Stimulated activated CD4-positive, alpha-beta T cell treated with anti-CD3 and anti-CD28 coated beads, Interleukin-12 subunit alpha, Interleukin-12 subunit beta, amount 100 ng/mL, for 4 hours (primary cell): ENCODE measurements around the gene ADAMTSL1.
"Not testable (repeated sequence)": the region's sequence is repeated elsewhere in the genome, so short reads cannot be mapped to it uniquely, and the experiment has no call there.

Experiments used
- DNase-seq: peaks from one replicate; pipeline ENCODE4 v3.0.0-alpha.2; 2020

Gene ADAMTSL1

DNA sequence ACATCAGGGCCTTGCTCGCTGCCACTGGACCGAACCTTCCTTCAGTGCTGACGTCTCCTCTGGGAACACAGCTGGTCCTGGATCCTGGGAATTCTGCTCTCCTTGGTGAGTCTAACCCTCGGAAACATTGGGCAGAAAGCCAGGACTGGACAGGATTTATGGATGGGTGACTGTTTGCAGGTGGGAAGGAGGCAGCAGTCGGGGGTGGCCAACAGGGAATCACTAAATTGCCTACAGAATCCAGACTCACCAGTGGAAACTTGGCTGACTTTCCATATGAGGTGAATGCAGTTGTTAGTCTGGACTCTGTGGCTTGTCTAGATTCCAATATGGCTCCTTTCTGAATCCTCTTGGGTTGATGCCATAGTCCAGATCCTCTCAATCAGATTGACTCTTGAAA lies 355.9 kb downstream of the ADAMTSL1 start:
- no peak for DNase-seq

DNA sequence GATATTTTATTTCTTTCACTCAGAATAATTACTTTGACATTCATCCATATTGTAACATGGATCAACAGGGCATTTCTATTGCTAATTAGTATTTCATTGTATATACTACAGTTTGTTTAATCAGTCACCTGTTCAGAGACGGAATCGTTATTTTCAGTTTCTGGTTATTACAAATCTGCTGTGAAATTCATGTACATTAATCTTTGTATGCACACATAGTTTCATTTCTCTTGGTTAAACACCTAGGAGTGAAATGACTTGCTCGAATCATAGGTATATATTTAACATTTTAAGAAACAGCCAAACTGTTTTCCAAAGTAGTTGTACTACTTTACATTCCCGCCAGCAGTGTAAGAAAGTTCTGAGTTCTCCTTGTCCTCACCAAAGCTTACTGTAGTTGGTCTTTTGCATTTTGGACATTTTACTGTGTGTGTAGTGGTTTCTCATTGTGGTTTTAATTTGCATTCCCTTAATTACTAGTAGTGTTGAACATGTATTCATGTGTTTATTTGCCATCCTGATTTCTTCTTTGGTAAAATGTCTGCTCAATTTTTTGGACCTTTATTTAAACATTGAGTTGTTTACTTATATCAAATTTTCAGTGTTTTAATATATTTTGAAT lies 360.9 kb downstream of the ADAMTSL1 start:
- DNase-seq: no peak

DNA sequence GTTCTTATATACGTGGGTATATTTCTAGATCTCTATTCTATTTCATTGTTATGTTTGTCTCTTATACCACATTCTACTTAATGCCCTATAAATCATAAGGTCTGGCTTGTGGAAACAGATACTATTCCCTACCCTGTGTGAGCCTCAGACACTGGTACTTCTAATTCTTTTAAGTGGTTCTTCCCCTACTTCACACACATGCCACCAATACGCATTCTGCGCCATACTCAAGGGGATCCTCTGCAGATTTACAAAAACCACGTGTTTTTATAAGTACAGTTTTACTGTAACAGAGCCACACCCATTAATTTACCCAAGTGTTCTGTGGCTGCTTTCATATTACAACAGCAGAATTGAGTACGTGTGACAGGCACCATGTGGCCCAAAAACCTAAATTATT lies 363.4 kb downstream of the ADAMTSL1 start:
- DNase-seq: no peak

DNA sequence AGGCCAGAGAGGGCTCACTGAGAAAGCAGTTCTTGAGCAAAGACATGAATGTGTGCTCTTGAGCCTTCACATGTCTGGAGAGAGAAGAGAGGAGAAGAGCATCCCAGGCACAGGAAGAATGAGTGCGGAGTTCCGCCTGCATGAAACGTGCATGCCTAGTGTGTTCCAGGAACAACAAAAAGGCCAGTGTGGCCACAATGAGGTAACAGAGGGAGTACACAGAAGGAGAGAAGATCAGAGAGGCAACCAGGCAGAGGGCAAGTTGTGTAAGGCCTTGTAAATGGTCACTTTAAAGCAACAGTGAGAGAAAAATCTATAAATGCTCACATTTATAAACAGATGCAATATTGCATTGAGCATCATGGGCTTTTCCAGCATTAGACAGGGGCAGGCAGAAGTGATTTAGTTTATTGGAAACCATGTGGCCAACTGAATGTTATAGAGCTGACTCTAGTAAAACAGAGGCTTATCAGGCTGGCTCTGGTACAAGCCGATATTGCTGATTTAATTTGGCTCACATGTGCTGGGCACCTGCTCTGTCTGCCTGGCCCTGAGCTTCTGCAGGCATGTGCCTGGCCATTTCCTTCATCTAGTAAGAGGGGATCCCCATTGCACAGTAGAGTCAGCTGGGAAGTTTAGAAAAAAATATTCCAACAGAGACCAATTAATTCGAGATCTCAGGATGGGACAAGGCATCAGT lies 373.8 kb downstream of the ADAMTSL1 start:
- DNase-seq: no peak

DNA sequence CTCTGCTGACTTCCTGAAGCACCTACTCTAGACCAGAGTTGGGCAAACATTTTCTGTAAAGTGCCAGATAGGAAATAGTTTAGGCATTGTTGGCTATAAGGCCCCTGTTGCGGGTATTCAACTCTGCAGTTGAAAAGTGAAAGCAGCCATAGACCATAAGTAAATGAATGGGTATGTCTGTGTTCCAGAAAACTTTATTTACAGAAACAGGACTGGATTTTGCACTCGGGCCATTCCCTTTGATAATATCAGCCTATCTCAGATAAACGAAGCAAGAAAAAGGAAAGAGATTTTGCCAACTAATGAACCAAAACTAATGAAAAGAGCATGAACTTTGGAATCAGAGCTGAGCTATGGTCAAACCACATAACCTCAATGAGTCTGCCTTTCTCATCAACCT lies 374.7 kb downstream of the ADAMTSL1 start:
- no peak for DNase-seq

DNA sequence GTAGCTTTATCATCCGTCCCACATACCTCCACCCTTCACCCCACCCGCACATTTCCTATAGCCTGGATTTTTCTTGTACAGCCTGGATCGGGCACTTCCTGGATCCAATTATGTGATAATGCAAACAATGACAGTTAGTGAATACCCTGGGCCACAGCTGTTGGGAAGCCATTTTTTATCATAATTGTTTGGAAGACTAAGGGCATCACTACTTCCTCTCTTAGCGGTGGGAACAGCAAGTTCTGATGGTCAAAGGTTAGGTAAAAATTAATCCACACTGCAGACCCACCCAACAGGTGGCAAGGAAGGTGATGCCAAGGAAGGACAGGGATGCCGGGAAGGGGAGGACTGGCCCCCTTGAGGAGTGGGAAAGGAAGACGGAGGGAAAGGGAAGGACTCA lies 375.3 kb downstream of the ADAMTSL1 start:
- no peak for DNase-seq

DNA sequence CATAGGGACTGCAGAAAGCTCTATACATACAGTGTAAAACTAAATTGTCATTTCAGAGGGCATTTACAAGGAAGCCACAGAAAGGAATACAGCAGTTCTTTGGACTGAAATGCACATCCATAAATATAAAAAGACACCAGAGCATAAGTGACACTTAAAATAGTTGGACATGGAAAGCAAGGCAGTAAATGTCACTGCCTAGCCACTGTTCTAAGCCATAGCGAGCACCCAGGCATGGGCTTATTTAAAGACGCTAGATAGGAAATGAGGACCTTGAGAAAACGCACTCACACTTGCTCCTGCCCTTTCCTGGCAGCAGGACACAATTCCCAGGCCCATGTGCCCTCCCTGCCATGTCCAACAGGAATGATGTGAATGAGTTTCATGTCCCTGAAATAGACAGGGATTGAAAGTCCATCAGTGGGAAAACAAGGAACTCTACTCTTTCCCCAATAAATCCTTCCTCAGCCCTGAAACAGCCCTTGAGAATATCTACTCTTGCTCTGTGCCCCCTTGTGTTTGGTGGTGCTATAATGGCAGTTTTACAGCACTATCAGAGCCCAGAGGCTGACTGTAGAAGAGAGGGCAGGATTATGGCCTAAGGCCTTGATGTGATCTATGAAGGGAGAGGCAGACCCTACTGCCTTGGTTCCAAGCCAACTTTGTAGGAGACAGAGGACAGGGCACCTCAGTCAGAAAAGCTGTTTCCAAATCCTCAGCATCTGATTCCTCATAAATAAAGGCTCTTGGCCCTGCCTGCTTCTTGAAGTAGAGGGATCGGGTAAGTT lies 376.1 kb downstream of the ADAMTSL1 start:
- no peak for DNase-seq

DNA sequence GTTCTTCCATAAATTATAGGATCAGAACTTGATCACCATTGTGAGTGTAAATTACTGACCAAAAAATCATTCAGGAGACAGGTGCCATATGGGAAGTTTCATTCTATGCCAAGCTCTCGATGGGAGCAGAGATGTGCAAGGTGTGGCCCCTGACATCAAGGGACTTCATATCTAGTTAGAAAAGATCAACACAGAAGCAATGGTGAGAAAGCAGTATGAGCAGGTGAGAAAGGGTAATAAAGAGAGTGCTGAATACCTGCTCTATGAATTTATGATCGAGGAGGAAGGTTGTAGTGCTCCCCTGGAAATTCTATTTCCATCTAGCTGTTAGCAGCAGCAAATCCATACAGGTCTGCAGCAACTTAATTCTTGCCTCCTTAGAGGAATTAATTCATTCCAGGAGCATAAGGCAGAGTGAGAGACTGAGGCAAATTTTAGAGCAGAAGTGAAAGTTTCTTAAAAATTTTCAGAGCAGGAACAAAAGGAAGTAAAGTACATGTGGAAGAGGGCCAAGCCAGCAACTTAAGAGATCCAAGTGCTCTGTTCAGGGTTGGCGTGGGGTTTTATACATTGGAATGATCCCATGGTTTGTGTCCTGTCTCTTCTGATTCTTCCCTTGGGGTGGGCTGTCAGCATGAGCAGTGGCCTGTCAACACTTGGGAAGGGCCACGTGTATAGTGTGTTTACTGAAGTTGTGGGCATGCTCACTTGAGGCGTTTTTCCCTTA lies 377.3 kb downstream of the ADAMTSL1 start:
- DNase-seq: no peak

DNA sequence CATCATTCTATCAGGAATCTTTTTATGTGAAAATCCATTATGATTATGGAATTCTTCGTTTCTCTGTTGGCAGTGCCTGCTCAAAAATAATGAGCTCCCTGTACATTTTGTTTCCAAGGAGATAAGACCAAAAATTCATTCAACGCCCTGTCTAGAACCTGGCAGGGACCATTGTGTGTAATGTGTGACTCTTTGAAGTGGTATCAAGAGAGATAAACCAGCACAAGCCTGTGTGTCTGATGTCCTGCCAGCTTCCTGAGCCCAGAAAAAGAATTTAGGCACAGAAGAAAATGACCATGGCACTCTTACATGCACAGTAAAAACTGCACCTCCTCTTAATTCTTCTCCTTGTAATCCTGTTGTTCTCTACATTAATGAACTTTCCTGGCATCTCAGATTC lies 381.7 kb downstream of the ADAMTSL1 start:
- DNase-seq: no peak

DNA sequence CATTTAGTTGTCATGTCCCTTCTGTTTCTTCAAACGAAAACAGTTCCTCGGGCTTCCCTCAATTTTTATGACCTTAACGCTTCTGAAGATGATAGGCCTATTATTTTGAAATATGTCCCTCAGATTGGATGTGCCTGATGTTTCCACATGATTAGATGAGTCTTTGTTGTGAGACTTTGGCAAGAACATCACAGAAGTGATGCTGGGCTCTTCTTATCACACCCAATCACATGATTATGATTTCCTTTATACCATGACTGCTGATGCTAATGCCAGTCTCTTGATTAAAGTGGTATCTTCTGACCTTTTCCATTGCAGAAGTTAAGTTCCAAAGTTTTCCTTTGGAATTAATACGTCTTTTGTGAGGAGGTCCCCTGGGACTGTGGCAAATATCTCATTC lies 383.4 kb downstream of the ADAMTSL1 start:
- no peak for DNase-seq

DNA sequence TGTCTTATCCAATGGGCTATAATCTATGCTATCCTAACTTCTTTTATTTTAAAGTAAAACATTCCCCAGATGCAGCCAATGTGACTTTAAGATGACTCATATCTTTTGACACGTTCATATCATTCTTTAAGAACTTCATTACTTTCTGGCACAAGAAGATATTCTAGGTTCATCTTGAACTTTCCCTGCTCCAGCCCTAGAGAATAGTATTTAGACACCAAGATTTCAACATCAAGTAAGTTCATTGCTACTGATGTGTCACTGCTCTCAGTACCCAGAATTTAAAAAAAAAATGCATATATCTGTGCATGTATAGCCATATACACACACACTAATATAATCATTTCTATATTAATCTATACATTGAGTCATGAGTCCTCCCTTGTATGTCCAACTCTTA lies 383.8 kb downstream of the ADAMTSL1 start:
- no peak for DNase-seq

DNA sequence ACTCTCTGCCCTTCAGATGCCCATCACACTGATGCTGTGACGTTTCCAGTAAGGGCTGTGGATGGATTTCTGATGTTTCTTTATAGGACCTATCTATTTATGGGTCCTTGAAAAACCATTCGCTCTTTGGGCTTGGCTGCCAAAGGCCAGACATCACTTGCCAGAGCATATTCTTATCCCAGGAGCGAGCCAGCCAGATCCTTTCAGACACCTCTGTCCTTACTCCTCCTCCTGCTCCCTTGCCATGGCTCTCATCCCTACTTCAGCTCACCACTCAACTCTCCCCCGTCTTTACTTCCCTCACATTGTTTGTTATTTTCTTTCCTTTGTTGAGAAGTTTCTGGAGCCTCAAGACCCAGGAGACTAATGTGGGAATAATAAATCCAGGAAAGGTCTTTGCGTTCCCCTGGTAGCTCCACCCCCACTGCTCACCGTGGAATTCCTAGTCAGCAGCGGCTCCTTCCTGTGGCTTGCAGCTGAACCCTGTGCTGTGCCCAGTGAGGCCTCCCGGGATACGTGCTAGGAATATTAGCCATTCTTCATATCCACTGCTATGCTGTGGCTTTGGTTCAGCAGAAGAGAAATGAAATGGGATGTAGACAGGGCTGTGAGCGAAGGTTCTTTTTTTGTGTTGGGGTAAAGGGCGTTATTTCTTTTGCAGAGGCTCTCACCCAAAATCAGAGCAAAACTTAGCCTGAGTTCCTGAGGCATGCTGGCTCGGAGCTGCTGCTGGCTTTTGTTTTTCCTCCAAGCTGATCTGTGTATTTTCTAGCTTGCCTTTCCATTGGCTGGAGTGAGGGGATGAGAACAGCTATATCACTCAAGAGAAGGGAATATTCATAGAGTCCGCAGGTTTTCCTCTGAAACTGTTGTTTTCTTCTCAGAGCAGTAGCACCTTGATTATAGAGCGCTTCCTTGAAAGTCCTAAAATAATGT lies 387.9 kb downstream of the ADAMTSL1 start:
- no peak for DNase-seq

DNA sequence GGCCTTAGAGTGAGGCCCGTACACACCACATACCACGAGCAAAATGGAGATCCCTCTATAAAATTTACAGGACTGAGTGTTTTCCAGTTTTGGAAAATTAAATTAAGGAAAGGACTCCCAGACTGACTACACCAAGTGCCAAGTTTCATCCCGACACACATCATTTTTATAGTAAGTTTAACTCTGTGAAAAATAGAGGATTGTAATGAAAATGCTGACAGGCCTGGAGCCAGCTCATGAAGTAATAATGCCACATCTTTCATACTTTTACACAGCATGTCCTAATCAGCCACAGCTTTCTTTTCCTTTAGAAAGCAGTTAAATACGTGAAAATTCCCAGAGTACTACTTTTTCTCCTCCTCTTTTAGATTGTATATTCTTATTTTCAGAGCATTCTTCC lies 389.8 kb downstream of the ADAMTSL1 start:
- no peak for DNase-seq

DNA sequence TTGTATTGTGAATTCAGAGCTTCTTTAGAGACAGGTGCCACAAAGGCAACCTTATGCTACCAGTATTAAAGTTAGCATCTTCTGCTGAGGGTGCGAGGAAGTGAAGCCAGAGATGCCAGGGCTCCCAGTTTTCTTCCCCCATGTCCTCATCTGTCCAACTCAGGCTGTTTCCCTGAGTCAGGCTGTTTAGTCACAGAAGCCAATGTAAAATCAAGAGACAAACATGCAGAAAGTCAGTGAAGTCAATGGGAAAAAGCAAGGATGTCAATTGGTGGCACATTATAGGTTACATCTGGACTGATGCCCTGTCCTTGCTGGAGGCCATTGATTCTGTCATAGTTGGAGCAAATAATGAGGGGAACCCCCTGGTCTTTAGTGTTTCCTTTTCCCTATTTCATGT lies 390.6 kb downstream of the ADAMTSL1 start:
- DNase-seq: no peak

DNA sequence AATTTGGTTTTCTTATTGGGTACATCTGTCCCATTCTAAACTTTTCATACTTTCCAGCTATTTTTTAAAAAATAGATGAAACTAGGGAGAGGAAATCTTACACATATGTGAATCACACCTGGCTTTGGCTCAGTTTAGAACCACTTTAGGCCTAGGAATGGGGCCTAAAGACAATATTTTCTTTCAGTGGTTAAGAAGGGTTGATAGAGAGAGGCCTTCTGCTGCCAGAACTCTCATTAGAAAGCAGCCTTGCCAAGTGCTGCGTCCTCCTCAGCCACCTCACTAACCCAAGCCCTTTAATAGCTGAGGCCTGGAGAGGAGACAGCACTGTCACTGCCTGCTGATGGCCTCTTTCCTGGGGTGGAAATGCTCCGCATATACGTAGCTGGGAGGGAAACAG lies 391.6 kb downstream of the ADAMTSL1 start:
- no peak for DNase-seq

DNA sequence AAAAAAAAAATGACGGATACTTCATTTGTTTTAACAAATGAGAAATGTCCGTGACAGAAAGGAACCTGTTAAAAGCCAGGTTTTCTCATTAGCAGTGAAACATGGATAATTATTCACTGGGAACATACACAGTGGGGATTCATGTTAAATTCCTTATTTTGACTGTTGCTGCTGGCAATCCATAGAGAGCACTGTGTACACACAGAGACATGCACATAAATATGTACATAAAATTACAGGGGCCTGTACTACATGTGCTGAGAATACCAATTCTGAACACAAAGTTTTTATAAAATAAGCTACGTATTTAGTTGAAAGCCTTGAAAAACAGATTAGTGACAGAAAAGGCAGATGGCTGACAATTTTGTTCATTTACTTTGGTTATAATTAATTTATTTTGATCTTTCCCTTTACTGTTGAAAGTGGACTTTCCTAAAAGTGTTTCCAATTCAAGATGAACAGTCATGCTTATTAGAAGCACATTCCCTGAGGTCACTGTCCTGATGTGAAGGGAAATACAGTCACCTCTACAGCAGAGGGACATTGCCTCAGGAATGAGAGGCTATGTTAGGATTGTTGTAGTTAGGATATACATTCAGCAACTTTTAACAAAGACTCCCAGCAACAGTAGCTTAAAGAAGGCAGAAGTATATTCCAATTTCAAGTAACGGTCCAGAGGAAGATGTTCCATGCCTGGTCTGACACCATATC lies 392.3 kb downstream of the ADAMTSL1 start:
- no peak for DNase-seq

DNA sequence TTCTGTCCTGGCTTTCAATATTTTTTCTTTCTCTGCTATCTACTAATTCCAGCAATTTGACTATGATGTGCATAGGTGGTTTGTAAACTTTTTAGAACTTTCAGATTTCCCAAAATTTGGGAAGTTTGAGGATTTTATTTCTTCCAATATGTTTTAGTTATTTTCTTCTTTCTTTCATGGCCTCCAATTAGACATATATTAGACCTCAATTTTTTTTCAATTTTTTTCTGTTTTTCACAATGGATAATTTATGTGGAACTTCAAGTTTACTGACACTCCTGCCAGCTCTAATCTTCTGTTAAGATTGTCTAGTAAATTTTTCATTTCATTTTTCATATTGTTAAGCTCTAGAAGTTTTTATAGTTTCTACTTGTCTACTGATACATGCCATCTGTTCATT lies 395.8 kb downstream of the ADAMTSL1 start:
- DNase-seq: no peak

DNA sequence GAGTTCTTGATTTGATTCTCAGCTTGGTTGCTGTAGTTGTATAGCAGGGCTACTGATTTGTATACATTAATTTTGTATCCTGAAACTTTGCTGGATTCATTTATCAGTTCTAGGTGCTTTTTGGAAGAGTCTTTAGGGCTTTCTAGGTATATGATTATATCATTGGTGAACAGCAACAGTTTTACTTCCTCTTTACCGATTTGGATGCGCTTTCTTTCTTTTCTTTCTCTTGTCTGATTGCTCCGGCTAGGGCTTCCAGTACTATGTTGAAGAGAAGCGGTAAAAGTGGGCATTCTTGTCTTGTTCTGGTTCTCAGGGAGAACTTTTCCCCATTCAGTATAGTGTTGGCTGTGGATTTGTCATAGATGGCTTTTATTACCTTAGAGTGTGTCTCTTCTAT lies 400.1 kb downstream of the ADAMTSL1 start:
- DNase-seq: no peak

DNA sequence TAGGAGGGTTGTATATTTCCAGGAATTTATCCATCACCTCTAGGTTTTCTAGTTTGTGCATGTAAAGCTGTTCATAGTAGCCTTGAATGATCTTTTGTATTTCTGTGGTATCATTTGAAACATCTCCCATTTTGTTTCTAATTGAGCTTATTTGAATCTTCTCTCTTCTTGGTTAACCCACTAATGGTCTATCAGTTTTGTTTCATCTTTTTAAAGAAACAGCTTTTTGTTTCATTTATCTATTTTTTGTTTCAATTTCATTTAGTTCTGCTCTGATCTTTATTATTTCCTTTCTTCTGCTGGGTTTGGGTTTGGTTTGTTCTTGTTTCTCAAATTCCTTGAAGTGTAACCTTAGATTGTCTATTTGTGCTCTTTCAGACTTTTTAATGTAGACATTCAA lies 401.0 kb downstream of the ADAMTSL1 start:
- DNase-seq: not testable (repeated sequence)

DNA sequence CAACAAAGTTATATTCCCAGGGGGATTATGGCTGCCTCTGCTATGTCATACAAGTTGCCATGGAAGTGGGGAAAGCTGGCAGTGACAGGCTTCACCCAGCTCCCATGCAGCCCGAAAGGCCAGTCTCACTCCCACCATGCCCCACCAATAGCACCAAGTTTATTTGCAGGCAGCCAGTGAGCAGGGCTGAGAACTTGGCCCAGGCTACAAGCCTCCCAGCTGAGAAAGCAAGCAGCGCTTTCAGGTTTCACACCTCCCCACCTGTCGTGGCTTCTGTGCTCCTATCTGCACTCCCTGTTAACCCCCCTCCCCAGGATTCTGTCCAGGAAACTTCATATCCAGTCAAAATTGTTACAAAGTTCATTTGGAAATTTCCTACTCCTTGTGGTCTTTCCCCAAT lies 404.0 kb downstream of the ADAMTSL1 start:
- no peak for DNase-seq

DNA sequence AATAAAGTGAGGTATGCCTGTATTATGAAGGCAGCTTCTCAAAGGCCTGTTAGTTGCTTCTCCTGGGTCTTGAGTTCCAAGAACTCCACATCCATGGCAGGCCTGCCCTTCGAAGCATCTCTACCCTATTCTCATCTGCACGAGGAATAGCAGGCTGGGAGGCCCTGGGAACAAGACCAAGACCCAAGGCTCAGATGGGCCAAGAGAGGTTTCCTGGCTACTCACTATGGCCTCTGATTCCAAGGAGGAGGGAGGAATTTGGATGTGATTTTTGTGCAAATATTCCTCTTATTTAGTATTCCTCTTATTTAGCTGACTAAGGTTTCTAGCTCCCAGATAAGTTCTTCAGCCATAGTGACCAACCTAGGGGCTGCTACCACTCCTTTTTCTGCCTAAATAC lies 407.8 kb downstream of the ADAMTSL1 start:
- no peak for DNase-seq

DNA sequence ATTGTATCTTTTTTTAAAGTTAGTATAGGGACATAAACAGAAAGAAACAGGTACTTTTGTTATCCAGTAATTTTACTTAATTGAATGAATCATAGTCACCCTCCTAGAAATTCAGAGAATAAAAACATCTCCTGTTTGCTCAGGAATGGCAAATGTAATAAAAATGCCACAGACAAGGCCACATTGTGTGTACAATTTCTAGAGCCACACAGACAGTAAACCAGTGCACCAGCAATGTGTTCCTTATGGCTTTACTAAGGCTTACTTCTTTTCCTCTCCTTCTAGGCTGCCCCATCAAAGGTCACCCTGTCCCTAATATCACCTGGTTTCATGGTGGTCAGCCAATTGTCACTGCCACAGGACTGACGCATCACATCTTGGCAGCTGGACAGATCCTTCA lies 413.6 kb downstream of the ADAMTSL1 start:
- DNase-seq: no peak
